GM19238 (cell line): ENCODE data around the gene MAPK1.
"Not testable (repeated sequence)": the region's sequence is repeated elsewhere in the genome, so short reads cannot be mapped to it uniquely, and the experiment has no call there.

Source experiments
- DNase-seq: peaks from one replicate; pipeline ENCODE4 v3.0.0; 2011; ENCODE audit warnings: low spot score; ENCODE audit not compliant: insufficient read length

Gene MAPK1

DNA sequence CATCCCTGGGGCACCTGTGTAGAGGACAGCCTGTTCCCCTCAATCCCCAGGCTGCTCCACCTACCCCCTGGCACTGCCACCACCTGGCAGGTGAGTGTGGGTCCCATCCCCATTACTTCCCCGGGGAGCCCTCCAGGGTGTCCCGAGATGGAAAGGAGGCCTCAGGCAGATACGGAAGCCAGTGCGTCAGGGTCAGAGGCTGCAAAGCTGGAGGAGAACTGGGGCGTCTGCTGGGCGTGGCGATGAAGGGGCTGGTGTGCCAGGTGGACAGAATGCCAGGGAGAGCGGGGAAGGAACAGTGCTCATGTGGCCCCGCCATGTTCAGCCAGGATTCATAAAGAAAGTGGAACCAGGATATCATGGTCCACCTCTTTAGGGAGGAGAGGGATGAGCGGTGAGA lies 139.7 kb downstream of the MAPK1 start:
- DNase-seq = no peak

DNA sequence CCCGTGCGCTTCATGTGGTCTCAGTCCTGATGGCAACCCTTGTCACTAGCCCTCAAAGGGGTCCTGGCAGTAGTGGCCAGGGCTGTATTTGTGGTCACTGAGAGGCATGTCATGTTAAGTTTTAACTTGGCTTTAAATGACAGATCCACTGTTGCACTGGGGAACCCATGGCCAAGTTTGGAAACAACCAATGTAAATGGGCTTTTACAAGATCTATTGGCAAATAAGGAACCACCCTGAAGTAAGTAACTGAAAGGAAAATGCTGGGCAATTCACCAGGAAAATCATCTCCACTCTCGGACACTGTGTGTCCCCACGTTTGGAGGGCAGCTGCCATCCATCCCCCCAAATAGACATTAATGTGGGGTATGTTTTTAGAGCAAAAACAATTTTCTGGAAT lies 140.3 kb downstream of the MAPK1 start:
- no peak for DNase-seq

DNA sequence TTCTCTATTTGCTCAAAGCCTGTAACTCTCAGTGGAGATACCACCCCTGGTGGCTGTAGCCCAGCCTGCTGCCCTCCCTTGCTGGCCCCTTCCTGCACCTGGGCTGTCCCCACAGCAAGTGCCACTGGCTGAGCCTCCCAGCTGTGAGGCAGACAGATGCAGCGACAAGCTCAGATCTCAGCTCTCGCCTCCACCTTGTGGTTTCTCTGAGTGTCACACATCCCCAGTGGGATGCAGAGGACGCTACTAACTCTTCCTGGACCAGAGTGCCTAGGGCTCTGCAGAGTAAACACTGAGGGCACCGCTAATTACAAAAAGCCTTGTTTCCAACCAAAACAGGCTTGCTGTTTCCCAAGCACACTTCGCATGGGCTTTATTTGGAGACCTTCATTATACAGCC lies 140.8 kb downstream of the MAPK1 start:
- peak; percentile 36 for DNase-seq

DNA sequence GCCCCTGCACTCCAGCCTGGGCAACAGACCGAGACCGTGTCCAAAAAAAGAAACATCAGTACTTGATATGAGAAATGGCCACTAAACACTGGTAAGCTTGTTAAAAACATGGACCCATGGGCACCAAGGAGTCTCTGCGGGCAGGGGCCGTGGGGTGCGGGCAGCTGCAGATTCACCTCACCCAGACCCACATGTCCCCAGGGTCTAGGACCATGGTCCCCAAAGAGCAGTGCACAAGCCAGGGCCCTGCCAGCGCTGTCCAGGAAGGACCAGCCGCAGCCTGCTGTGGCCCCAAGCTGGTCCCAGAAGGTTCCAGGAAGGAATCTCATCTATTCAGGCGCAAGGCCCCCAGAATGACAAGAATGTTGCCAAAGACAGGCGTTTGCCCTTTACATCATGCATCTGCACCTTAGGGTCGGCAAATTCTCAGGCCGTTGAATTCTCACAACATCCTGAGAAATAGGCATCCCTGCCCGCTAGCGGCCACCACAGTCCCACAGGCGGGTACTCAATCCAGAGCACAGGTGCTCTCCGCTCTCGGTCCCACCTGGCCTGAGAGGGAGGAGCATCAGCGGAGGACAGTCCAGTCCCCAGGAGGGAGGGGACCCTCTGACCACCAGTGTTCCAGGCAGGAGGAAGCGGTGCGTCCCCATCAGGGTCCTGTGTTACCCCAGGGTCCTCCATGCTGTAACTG lies 141.3 kb downstream of the MAPK1 start:
- DNase-seq = no peak

DNA sequence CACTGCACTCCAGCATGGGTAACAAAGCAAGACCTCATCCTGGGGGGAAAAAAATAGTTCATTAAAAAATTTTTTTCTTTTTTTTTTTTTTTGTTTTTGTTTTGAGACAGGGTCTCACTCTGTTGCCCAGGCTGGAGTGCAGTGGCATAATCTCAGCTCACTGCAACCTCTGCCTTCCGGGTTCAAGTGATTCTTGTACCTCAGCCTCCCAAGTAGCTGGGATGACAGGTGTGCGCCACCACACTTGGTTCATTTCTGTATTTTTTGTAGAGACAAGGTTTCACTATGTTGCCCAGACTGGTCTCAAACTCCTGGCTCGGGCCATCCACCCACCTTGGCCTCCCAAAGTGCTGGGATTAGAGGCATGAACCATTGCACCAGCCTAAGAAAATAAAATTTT lies 142.9 kb downstream of the MAPK1 start:
- not testable (repeated sequence) for DNase-seq

DNA sequence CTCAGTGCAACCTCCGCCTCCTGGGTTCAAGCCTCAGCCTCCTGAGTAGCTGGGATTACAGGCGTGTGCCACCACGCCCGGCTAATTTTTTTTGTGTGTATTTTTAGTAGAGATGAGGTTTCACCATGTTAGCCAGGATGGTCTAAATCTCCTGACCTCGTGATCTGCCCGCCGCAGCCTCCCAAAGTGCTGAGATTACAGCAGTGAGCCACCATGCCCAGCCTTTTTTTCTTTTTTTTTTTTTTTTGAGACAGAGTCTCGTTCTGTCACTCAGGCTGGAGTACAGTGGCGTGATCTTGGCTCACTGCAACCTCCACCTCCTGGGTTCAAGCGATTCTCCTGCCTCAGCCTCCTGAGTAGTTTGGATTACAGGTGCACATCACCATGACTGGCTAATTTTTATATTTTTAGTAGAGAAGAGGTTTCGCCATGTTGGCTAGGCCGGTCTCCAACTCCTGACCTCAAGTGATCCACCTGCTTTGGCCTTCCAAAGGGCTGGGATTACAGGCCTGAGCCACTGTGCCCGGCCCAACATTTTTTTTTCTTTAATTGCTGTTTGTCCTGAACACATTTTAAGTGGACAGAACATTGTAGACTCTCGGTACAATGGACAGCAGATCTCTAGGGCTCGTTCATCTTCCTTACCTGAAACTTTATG lies 146.1 kb downstream of the MAPK1 start:
- DNase-seq = not testable (repeated sequence)

DNA sequence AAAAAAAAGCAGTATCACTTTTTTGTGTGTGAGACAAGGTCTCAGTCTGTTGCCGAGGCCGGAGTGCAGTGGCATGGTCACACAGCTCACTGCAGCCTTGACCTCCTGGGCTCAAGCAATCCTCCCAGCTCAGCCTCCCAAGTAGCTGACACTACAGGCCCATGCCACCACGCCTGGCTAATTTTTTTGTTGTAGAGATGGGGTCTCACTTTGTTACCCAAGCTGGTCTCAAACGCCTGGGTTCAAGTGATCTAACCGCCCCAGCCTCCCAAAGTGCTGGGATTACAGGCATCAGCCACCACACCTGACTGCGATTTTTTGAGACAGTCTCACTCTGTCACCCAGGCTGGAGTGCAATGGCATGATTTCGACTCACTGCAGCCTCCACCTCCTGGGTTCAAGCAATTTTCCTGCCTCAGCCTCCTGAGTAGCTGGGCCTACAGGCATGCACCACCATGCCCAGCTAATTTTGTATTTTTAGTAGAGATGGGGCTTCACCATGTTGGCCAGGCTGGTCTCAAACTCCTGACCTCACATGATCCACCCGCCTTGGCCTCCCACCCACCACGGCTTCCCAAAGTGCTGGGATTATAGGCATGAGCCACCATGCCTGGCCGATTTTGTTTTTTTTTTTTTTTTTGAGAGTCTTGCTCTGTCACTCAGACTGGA lies 147.1 kb downstream of the MAPK1 start:
- not testable (repeated sequence) for DNase-seq

DNA sequence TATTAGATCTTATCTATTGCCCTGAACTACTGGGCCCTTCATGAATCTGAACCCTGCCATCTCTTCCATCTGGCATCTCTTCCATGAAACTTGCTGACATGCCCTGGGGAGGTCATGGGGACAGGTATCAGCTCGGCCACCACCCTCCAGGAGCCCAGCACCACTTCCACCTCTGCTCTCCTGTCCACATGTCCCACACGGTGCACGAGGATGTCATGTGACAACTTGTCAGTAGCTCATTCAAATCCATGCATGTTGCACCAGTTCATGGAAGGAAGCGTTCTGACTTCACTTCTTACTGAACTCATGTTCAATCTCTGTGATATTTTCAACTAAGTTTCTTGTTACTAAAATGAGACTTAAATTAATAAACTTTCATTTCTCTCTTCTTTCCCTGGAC lies 148.4 kb downstream of the MAPK1 start:
- DNase-seq = no peak

DNA sequence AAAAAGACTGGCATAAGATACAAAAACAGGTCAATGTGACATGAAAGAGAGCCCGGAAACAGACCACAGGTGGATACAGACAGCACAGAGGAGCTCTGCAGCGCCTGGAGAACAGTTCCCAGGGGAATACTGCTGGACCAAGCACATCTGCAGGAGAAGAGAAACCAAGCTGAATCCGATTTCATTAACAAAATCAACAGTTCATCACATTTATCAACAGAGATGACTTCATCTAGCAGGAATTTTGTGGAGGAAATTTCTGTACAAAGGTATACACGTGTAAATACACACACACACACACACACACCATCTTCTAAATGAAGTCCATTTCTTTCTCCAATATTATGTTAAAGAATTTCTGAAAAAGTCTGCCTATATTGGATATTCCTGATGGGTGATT lies 148.9 kb downstream of the MAPK1 start:
- no peak for DNase-seq

DNA sequence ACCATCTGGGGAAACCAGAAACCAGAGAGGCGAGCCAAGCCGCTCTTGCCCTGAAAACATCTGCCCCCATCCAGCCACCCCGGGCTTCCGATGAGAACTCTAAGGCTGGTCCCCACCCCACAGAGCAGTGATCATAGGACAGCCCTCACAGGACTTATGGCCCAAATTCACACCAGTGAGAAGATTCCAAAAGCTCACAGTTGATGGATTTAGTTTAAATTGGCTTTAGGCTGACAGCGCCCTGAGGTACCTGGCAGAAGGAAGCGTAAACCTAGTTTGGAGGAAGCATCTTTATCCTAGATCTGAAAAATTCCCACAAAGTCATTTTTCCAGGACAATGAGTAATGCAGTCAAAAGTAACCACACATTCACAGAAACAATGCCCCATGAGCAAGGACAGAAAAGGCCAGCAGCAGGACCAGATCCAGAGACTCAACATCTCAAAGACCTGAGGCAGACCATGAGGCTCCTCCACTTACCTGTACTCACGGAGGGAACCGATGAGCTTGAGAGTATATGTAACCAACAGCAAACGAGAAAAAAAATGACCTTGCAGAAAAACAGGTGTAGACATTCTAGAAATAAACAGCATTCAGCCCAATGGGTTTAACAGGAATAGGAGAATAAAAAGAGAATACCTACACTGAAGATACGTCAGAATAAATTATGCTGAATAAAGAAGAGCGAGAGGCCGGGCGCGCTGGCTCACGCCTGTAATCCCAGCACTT lies 150.9 kb downstream of the MAPK1 start:
- not testable (repeated sequence) for DNase-seq

DNA sequence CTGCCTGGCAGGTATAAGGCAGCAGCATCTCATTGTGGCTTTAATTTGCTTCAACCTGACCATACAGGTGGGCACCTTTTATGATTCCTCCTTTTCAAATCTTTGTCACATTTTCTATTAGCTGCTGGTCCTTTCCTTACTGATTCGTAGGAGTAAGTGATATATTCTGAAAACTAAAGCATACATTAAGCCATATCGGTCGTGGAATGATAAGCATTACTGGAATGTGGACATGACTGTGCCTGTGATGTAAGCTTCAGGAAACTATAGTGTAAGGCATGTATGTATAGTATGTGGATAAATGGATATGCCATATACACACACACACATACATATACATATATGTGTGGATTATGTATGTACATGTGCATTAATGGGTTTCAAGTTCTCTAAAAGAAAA lies 152.7 kb downstream of the MAPK1 start:
- no peak for DNase-seq

DNA sequence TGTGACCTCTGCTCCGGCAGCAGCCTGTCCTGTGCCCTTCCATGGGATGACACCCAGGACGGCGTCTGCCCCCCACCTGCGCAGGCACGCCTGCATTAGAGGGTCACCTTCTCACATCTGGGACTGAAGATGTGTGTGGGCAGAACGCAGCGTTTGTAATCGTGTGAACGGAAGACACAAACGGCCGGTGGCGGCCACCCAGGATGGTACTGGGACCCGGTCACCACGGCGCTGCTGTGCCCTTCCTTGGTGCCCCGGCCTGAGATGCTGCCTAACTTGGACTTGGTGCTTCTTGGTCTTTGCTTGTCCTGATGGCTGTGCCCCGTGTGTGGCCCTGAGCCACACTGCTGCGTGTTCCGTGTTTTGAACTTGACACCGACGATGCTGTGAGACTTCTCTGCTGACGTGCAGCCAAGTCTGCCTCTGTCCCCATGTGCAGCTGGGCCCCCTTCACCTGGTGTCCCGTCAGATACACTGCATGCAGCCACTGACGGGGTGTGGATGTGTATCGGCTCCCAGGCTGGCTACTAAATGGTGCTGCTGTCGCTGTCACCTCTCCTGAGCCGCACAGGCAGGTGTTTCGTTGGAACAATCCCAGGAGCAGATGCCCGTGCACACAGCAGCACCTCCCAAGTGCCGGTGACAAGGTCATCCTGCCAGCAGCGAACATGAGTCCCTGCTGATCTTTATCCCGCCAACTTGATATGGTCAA lies 153.2 kb downstream of the MAPK1 start:
- DNase-seq = no peak

DNA sequence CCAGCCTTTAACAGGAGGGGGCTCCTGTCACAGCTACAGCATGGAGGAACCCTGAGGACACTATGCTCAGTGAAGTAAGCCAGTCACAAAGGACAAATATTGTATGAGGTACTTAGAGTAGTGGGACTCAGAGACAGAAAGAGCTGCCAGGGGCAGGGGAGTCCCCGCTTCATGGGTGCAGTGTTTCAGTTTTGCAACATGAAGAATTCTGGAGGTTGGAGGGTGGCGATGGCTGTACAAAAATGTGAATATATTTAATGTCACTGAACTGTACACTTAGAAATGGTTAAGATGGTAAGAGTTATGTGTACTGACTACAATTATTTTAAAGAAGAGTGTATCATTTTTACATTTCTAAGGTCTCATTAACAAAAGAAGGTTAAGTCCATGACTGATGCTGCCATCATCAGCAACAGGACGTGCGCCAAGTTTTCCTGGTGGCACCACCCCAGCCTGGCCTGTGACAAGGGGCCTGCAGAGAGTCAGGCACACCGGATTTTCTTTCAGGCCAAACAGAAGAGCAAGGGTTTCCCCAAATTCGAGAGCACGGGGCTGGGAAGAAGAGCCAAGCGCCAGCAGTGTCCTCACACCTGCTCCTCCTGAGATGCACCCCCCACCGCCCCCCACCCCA lies 153.9 kb downstream of the MAPK1 start:
- no peak for DNase-seq

DNA sequence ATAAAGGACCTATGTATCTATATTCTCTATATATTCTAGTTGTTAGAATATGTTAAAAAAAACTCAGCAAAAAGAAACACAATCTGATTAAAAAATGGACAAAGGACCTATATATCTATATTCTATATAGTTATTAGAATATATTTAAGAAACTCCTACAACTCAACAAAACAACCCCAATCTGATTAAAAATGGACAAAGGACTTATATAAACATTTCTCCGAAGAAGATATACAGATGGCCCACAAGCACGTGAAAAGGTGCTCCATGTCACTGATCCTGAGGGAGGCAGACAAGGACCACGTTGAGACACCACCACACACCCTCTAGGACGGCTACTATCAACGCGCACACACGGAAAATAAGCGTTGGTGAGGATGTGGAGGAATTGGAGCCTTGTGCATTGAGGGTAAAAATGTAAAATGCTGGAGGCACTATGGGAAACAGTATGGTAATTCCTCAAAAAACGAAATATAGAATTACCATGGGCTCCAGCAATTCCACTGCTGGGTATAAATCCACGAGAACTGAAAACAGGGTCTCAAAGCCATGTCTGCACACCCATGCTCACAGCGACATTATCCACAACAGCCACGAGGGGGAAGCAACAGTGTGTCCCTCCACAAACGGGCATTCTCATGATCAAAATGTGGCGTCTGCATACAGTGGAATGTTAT lies 154.6 kb downstream of the MAPK1 start:
- DNase-seq = peak; percentile 61

DNA sequence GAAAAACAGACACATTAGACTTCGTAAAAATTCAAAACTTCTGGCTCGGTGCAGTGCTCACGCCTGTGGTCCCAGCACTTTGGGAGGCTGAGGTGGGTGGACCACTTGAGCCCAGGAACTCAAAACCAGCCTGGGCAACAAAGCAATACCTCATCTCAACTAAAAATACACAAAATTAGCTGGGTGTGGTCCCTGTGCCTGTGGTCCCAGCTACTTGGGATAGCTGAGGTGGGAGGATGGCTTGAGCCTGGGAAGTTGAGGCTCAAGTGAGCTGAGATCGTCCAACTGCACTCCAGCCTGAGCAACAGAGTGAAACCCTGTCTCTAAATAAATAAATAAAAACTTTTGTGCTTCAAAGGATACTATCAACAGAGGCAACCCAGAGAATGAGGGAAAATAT lies 155.6 kb downstream of the MAPK1 start:
- no peak for DNase-seq

DNA sequence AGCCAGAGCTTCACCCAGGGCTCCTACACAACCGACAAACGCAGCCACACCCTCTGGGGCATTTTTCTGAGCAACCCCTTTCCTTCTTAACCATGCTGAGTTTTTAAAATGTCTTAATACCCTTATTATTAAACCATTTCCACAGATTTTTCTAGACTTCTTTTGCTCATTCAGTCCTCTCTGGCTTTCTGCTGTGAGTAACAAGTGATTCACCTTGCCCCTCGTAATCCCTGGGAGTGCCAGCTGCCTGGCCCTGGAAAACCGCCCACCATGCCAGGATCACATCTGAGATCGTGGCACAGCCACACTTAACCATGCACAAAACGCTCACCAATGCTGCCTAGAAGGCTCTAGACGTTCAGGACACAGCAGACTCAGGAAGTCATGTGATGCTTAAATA lies 157.3 kb downstream of the MAPK1 start:
- no peak for DNase-seq

DNA sequence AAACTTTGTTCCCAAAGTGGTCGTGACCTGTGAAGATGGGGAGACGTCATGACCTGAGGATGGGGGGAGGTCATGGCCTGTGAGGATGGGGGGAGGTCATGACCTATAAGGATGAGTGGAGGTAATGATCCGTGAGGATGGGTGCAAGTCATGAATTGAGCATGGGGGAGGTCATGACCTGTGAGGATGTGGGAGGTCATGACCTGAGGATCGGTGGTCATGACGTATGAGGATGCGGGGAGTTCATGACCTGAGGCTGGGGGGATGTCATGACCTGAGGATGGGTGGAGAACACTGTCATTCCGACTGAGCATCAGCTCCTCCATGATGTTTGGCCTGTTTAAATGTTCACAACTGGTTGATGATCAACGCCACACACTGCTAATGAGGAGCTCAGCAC lies 157.8 kb downstream of the MAPK1 start:
- DNase-seq = no peak

DNA sequence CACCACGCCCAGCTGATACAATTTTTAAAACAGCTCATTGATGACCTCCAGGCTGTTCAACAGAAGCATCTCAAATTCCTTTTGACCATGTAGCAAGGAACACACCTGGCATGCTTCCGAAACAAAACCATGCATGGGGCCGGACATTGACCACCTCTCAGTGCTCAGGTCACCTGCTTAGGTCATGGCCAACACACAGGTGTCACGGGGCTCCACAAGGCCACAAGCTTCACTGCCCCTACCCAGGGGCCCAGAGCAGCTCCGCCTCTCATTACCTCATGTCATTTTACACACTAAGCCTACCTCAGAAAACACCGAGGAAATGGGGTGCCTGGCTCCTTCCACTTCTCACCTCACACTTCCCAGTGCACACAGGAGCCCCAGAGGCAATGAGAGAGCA lies 158.5 kb downstream of the MAPK1 start:
- no peak for DNase-seq

DNA sequence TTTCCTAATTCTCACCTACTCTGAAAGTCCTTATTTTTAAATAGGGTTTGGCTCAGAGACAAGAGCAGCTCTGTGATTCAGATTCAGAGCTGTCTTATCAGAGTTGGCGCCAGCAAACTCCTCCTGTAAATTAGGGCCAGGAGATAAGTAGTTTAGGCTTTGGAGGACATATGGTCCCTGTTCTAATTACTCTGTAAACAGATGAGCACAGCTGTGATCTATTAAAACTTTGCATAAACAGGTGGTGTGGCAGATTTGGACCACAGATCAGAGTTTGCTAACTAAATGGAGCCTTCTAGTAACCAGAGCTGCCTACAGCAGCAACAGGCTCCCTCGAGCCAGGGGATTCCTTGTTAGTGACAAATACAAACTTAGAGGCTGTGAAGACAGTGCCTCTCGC lies 159.8 kb downstream of the MAPK1 start:
- DNase-seq = no peak
